ENCODE results near the gene FANCF. TPM values are rescaled to one million over a fixed set of nuclear protein-coding genes. Genes with fewer than 3 reads are reported as not detected.

The FANCF gene
- total and polyA plus RNA-seq, 3 experiments from 2014 or later, result 14.8 to 15.6 (median 15.3) TPM

- ChIA-PET POLR2A (no interaction called here), CTCF (no interaction called here)
- H3K4me3 Mint-ChIP-seq, result no peak overlapping the region
- Histone ChIP-seq H3K9me3 (ENCODE audit: low read length) (no peaks in the 10 kb centered on the region), H3K36me3 (ENCODE audit: insufficient read depth, low read length) (no peaks in the 10 kb centered on the region), H3K4me3 (ENCODE audit: low read length) (no peak overlapping the region), H3K4me1 (ENCODE audit: insufficient read depth, low read length) (no peaks in the 10 kb centered on the region), H3K27ac (ENCODE audit: low read depth, low read length) (no peak overlapping the region), H3K27me3 (ENCODE audit: insufficient read depth, low read length, poor library complexity, severe bottlenecking) (no peaks in the 10 kb centered on the region)
- H3K27me3 Mint-ChIP-seq, result peaks cover 0 to 3% of the 10 kb centered on the region in 2 donors
- H3K36me3 Mint-ChIP-seq, result peaks cover 0 to 10% (median 3%) of the 10 kb centered on the region in 3 donors
- H3K27ac Mint-ChIP-seq, result peak overlapping the region in 1 of 8 donors; percentile 66
- H3K9me3 Mint-ChIP-seq, result no peaks in the 10 kb centered on the region
- H3K4me1 Mint-ChIP-seq, result peaks cover 0 to 3% (median 2%) of the 10 kb centered on the region in 3 donors
- no peak for DNase-seq
Observed at GRCh38 chr11:22635689-22636088, 10.1 kb upstream of the FANCF start.

- POLR2A ChIA-PET, result no interaction called here
- H3K27me3 ChIP-seq (ENCODE audit: insufficient read depth, low read length, poor library complexity, severe bottlenecking), result no peaks in the 10 kb centered on the region
- DNase-seq, result no peak
- H3K36me3 ChIP-seq (ENCODE audit: insufficient read depth, low read length), result no peaks in the 10 kb centered on the region
- CTCF ChIA-PET, result no interaction called here
- Mint-ChIP-seq H3K36me3 (peaks cover 0 to 10% (median 3%) of the 10 kb centered on the region in 3 donors), H3K4me1 (peaks cover 0 to 3% (median 2%) of the 10 kb centered on the region in 3 donors), H3K27me3 (peaks cover 0 to 3% of the 10 kb centered on the region in 2 donors), H3K4me3 (no peak overlapping the region), H3K9me3 (no peaks in the 10 kb centered on the region), H3K27ac (peak overlapping the region in 2 of 8 donors; percentile 8 to 31)
- no peak overlapping the region for H3K27ac ChIP-seq (ENCODE audit: low read depth, low read length)
- no peaks in the 10 kb centered on the region for H3K9me3 ChIP-seq (ENCODE audit: low read length)
- H3K4me3 ChIP-seq (ENCODE audit: low read length), result no peak overlapping the region
- H3K4me1 ChIP-seq (ENCODE audit: insufficient read depth, low read length), result no peaks in the 10 kb centered on the region
Observed at GRCh38 chr11:22634897-22635629, 9.4 kb upstream of the FANCF start.

GRCh38 chr11:22633354-22633902 lies 7.8 kb upstream of the FANCF start:
- H3K4me3 Mint-ChIP-seq, result no peak overlapping the region
- Histone ChIP-seq H3K27ac (ENCODE audit: low read depth, low read length) (no peak overlapping the region), H3K4me1 (ENCODE audit: insufficient read depth, low read length) (no peaks in the 10 kb centered on the region), H3K36me3 (ENCODE audit: insufficient read depth, low read length) (no peaks in the 10 kb centered on the region), H3K4me3 (ENCODE audit: low read length) (no peak overlapping the region), H3K9me3 (ENCODE audit: low read length) (no peaks in the 10 kb centered on the region), H3K27me3 (ENCODE audit: insufficient read depth, low read length, poor library complexity, severe bottlenecking) (no peaks in the 10 kb centered on the region)
- no peaks in the 10 kb centered on the region for H3K9me3 Mint-ChIP-seq
- ChIA-PET POLR2A (no interaction called here), CTCF (no interaction called here)
- H3K4me1 Mint-ChIP-seq, result peaks cover 0 to 6% (median 3%) of the 10 kb centered on the region in 3 donors
- H3K27me3 Mint-ChIP-seq, result peaks cover 0 to 3% of the 10 kb centered on the region in 2 donors
- peaks cover 0 to 10% (median 3%) of the 10 kb centered on the region in 3 donors for H3K36me3 Mint-ChIP-seq
- no peak for DNase-seq
- H3K27ac Mint-ChIP-seq, result peak overlapping the region in 1 of 8 donors; percentile 61

- no peak overlapping the region for H3K4me3 ChIP-seq (ENCODE audit: low read length)
- DNase-seq, result no peak
- H3K36me3 ChIP-seq (ENCODE audit: insufficient read depth, low read length), result no peaks in the 10 kb centered on the region
- peaks cover 26% of the 10 kb centered on the region for H3K4me1 ChIP-seq (ENCODE audit: insufficient read depth, low read length)
- CTCF ChIA-PET, result interaction anchor here (0.7 kb wide), 1 partner anchor 29 kb away, joined by 3 read pairs; no protein-coding TSS in a partner anchor
- Mint-ChIP-seq H3K36me3 (peaks cover 3 to 23% (median 9%) of the 10 kb centered on the region in 3 donors), H3K4me1 (peaks cover 30 to 38% (median 33%) of the 10 kb centered on the region in 3 donors), H3K9me3 (no peaks in the 10 kb centered on the region), H3K27ac (peak overlapping the region in 3 of 8 donors; percentile 17 to 84 (median 51)), H3K27me3 (peaks cover 0 to 3% of the 10 kb centered on the region in 2 donors), H3K4me3 (peak overlapping the region in 1 of 7 donors; percentile 13)
- no peaks in the 10 kb centered on the region for H3K9me3 ChIP-seq (ENCODE audit: low read length)
- POLR2A ChIA-PET, result no interaction called here
- no peak overlapping the region for H3K27ac ChIP-seq (ENCODE audit: low read depth, low read length)
- no peaks in the 10 kb centered on the region for H3K27me3 ChIP-seq (ENCODE audit: insufficient read depth, low read length, poor library complexity, severe bottlenecking)
Observed at GRCh38 chr11:22627421-22627820, 1.8 kb upstream of the FANCF start.

GRCh38 chr11:22626573-22627239 lies 1.1 kb upstream of the FANCF start:
- POLR2A ChIA-PET, result interaction anchor here (0.6 to 1.8 kb wide), 3 partner anchors 31 to 202 kb away, joined by 3 to 9 read pairs (median 3); partner anchors contain the start of gene SVIP

GRCh38 chr11:22624742-22625447 lies 728 bp downstream of the FANCF start:
- Mint-ChIP-seq H3K36me3 (peaks cover 4 to 38% (median 14%) of the 10 kb centered on the region in 3 donors), H3K4me1 (peaks cover 50 to 58% (median 57%) of the 10 kb centered on the region in 3 donors), H3K27ac (peak overlapping the region; percentile 91 to 99 (median 99)), H3K4me3 (peak overlapping the region; percentile 96 to 99 (median 98)), H3K27me3 (no peaks in the 10 kb centered on the region), H3K9me3 (peaks cover 0 to under 1% (median 0%) of the 10 kb centered on the region in 5 donors)
- Histone ChIP-seq H3K4me3 (ENCODE audit: low read length) (peak overlapping the region; percentile 95), H3K27ac (ENCODE audit: low read depth, low read length) (peak overlapping the region; percentile 93), H3K9me3 (ENCODE audit: low read length) (no peaks in the 10 kb centered on the region), H3K36me3 (ENCODE audit: insufficient read depth, low read length) (no peaks in the 10 kb centered on the region), H3K27me3 (ENCODE audit: insufficient read depth, low read length, poor library complexity, severe bottlenecking) (no peaks in the 10 kb centered on the region), H3K4me1 (ENCODE audit: insufficient read depth, low read length) (peaks cover 38% of the 10 kb centered on the region)
- CTCF ChIA-PET, result interaction anchor here (1.1 to 1.7 kb wide), 3 partner anchors 8 to 204 kb away, joined by 3 to 6 read pairs (median 4); partner anchors contain the start of gene SVIP
- POLR2A ChIA-PET, result interaction anchor here (1.8 kb wide), 1 partner anchor 204 kb away, joined by 9 read pairs; the partner anchor contains the start of gene SVIP
- DNase-seq, result peak in 3 of 5 donors; percentile 47 to 75 (median 48)

More at GRCh38 chr11:22626573-22627239, 1.1 kb upstream of the FANCF start:
- Mint-ChIP-seq H3K4me3 (peak overlapping the region in 5 of 7 donors; percentile 98 to 99 (median 99)), H3K27me3 (peaks cover 0 to 2% of the 10 kb centered on the region in 2 donors), H3K27ac (peak overlapping the region in 6 of 8 donors; percentile 91 to 99 (median 99)), H3K9me3 (no peaks in the 10 kb centered on the region), H3K36me3 (peaks cover 0 to 26% (median 9%) of the 10 kb centered on the region in 3 donors), H3K4me1 (peaks cover 35 to 45% (median 41%) of the 10 kb centered on the region in 3 donors)
- H3K27ac ChIP-seq (ENCODE audit: low read depth, low read length), result peak overlapping the region; percentile 93
- H3K4me1 ChIP-seq (ENCODE audit: insufficient read depth, low read length), result peaks cover 28% of the 10 kb centered on the region
- no peaks in the 10 kb centered on the region for H3K9me3 ChIP-seq (ENCODE audit: low read length)
- no peak overlapping the region for H3K4me3 ChIP-seq (ENCODE audit: low read length)
- H3K27me3 ChIP-seq (ENCODE audit: insufficient read depth, low read length, poor library complexity, severe bottlenecking), result no peaks in the 10 kb centered on the region
- CTCF ChIA-PET, result interaction anchor here (0.8 kb wide), 1 partner anchor 50 kb away, joined by 3 read pairs; no protein-coding TSS in a partner anchor
- no peak for DNase-seq
- H3K36me3 ChIP-seq (ENCODE audit: insufficient read depth, low read length), result no peaks in the 10 kb centered on the region

GRCh38 chr11:22617868-22618267 lies 7.8 kb downstream of the FANCF start:
- CTCF ChIA-PET, result no interaction called here
- H3K27ac ChIP-seq (ENCODE audit: low read depth, low read length), result no peak overlapping the region
- Mint-ChIP-seq H3K4me3 (no peak overlapping the region), H3K9me3 (peaks cover 0 to 8% (median 3%) of the 10 kb centered on the region in 5 donors), H3K27ac (no peak overlapping the region), H3K4me1 (peaks cover 23 to 31% (median 24%) of the 10 kb centered on the region in 3 donors), H3K27me3 (peaks cover 0 to 9% of the 10 kb centered on the region in 2 donors), H3K36me3 (peaks cover 13 to 23% (median 14%) of the 10 kb centered on the region in 3 donors)
- H3K9me3 ChIP-seq (ENCODE audit: low read length), result no peaks in the 10 kb centered on the region
- H3K4me3 ChIP-seq (ENCODE audit: low read length), result no peak overlapping the region
- no peaks in the 10 kb centered on the region for H3K27me3 ChIP-seq (ENCODE audit: insufficient read depth, low read length, poor library complexity, severe bottlenecking)
- no peak for DNase-seq
- POLR2A ChIA-PET, result no interaction called here
- no peaks in the 10 kb centered on the region for H3K36me3 ChIP-seq (ENCODE audit: insufficient read depth, low read length)
- peaks cover 12% of the 10 kb centered on the region for H3K4me1 ChIP-seq (ENCODE audit: insufficient read depth, low read length)

Measured in CD8-positive, alpha-beta memory T cell (primary cell).